Spleen (tissue), 11 donors: ENCODE measurements around the gene CCDC88C. TPM values are rescaled to one million over a fixed set of nuclear protein-coding genes. Genes with fewer than 3 reads are reported as not detected.
A peak's percentile ranks its signal among the peaks of the same experiment; 100 is the strongest.

Source experiments
- DNase-seq: peaks from one replicate; pipeline ENCODE4 v3.0.0-alpha.2; 2020
- H3K27ac ChIP-seq, 8 donors: fragments of 200-600 bp; sonication (generic) in 7 of 8; 1 replicate in 4 of 8; 2 replicates in 4 of 8; pipeline versions ENCODE4 v1.5.0 to v1.8.0; 2016 to 2021; ENCODE audit warnings: inconsistent platforms in 4 of 8, mild to moderate bottlenecking in 4 of 8, moderate library complexity in 1 of 8
- H3K27me3 ChIP-seq, 7 donors: fragments of 200-600 bp; sonication (generic) in 6 of 7; replicated peaks in 1 of 7; 1 replicate in 4 of 7; 2 replicates in 3 of 7; pipeline versions ENCODE4 v1.5.0 to v1.8.0; 2016 to 2021; ENCODE audit warnings: inconsistent platforms in 3 of 7, mild to moderate bottlenecking in 1 of 7
- H3K36me3 ChIP-seq, 6 donors: fragments of 200-600 bp; sonication (generic) in 5 of 6; 1 replicate in 4 of 6; 2 replicates in 2 of 6; pipeline versions ENCODE4 v1.5.0 to v1.8.0; 2016 to 2021; ENCODE audit warnings: inconsistent platforms in 2 of 6
- H3K4me1 ChIP-seq, 6 donors: fragments of 200-600 bp; sonication (generic) in 5 of 6; 1 replicate in 3 of 6; 2 replicates in 3 of 6; pipeline versions ENCODE4 v1.5.0 to v1.8.0; 2016 to 2021; ENCODE audit warnings: inconsistent platforms in 3 of 6
- H3K4me3 ChIP-seq, 8 donors: fragments of 200-600 bp; sonication (generic) in 7 of 8; 1 replicate in 4 of 8; 2 replicates in 4 of 8; pipeline versions ENCODE4 v1.5.0 to v1.8.0; 2016 to 2021; ENCODE audit warnings: inconsistent platforms in 4 of 8, mild to moderate bottlenecking in 4 of 8, moderate library complexity in 2 of 8
- H3K9me3 ChIP-seq, 8 donors: fragments of 200-600 bp; sonication (generic) in 7 of 8; 1 replicate in 4 of 8; 2 replicates in 4 of 8; pipeline versions ENCODE4 v1.5.0 to v1.8.0; 2016 to 2021; ENCODE audit warnings: inconsistent platforms in 4 of 8
- CTCF ChIP-seq, 11 experiments: fragments of 200-600 bp in 7 of 11; fragments of 450-650 bp in 4 of 11; sonication (generic) in 4 of 11; IDR thresholded peaks in 8 of 11; conservative IDR thresholded peaks in 3 of 11; 1 replicate in 7 of 11; 2 replicates in 4 of 11; pipeline versions ENCODE4 v1.4.0 to v1.8.0; 2016 to 2021; ENCODE audit warnings: antibody characterized with exemption in 11 of 11, inconsistent platforms in 4 of 11, mild to moderate bottlenecking in 1 of 11
- POLR2A ChIP-seq, 3 donors: fragments of 450-650 bp; IDR thresholded peaks; one replicate each; pipeline ENCODE4 v1.5.1; 2017; ENCODE audit warnings: antibody characterized with exemption in 3 of 3, mild to moderate bottlenecking in 1 of 3
- POLR2AphosphoS5 ChIP-seq, 3 donors: sonication (generic); formaldehyde crosslinking; IDR thresholded peaks; one replicate each; pipeline ENCODE4 v1.5.1; 2017; ENCODE audit warnings: antibody characterized with exemption in 3 of 3
- WGBS, 5 donors: extraction: QIAGEN DNeasy Blood & Tissue Kit in 3 of 5; methylation state at CpG; one replicate each; pipeline versions ENCODE4 v1.1.5 to v1.1.7; 2013 to 2018; 5-methylcytosine and 5-hydroxymethylcytosine counted together
- intact Hi-C: fragments of 100-400 bp; cut with DNase I; formaldehyde crosslinking; loops from one replicate; pipeline ENCODE4 v1.15.0; 2023; ENCODE audit warnings: low total_unique reads
- polyA plus RNA-seq, 3 donors: library from polyadenylated mRNA; stranded (reverse); fragments of 200-250 nt; gene quantifications; one replicate each; pipeline ENCODE4 v1.2.1, GENCODE V29; 2013
- total RNA-seq, 7 donors: library from RNA; depleted of rRNA in 3 of 7; stranded (reverse); fragments of >200 nt in 3 of 7; fragmentation: NEBNext Ultra II Directional in 4 of 7; extraction: Animal tissue kit (Norgen Biotek cat#: 25700) in 4 of 7; gene quantifications; one replicate each; pipeline versions ENCODE4 v1.1.0 to v1.2.1, GENCODE V29; 2016 to 2021
- donor health status: healthy with polysubstance abuse.
- donor health status: DM: no; HTN: no; CAD: no; lungs with moderate emphysema.
- donor health status: DM: no; HTN: no; CAD: no.
- donor health status: Bipolar disorder and iron deficiency.
- donor health status: healthy.
- donor health status: DM: no; HTN: no; CAD: no.
- donor health status: DM: yes; HTN: yes; CAD: no.

The CCDC88C gene
- total and polyA plus RNA-seq, 10 donors, result 23.2 to 136 (median 101) TPM

GRCh38 chr14:91238661-91239060, 179.0 kb downstream of the CCDC88C start:
- peak overlapping the region in 1 of 8 donors; percentile 31 for H3K27ac ChIP-seq
- no peak overlapping the region for H3K4me3 ChIP-seq
- intact Hi-C loops, result no loop called here
- no peaks in the 10 kb centered on the region for H3K9me3 ChIP-seq
- H3K27me3 ChIP-seq, result no peaks in the 10 kb centered on the region
- peaks cover 0 to 14% (median 0%) of the 10 kb centered on the region in 6 donors for H3K36me3 ChIP-seq
- H3K4me1 ChIP-seq, result peaks cover 13 to 63% (median 33%) of the 10 kb centered on the region in 6 donors
- DNase-seq, result no peak
- no peak for TF ChIP-seq POLR2AphosphoS5 (IDR thresholded peaks at IDR 0.05)
- no peak for TF ChIP-seq CTCF (IDR thresholded peaks at IDR 0.05 in 8 of 11, conservative IDR thresholded peaks at IDR 0.05 in 3 of 11)
- no peak for TF ChIP-seq POLR2A (IDR thresholded peaks at IDR 0.05)
- WGBS, 5 donors, result 73 to 79% (median 75%) methylated on average over 8 of the region's 8 CpGs

GRCh38 chr14:91238085-91238484, 179.5 kb downstream of the CCDC88C start:
- H3K9me3 ChIP-seq, result no peaks in the 10 kb centered on the region
- no peak for DNase-seq
- intact Hi-C loops, result no loop called here
- no peak overlapping the region for H3K27ac ChIP-seq
- peaks cover 7 to 63% (median 29%) of the 10 kb centered on the region in 6 donors for H3K4me1 ChIP-seq
- no peak for TF ChIP-seq POLR2A (IDR thresholded peaks at IDR 0.05)
- no peak for TF ChIP-seq CTCF (IDR thresholded peaks at IDR 0.05 in 8 of 11, conservative IDR thresholded peaks at IDR 0.05 in 3 of 11)
- no peak for TF ChIP-seq POLR2AphosphoS5 (IDR thresholded peaks at IDR 0.05)
- H3K4me3 ChIP-seq, result no peak overlapping the region
- peaks cover 0 to 16% (median 0%) of the 10 kb centered on the region in 6 donors for H3K36me3 ChIP-seq
- WGBS, 5 donors, result 64 to 76% (median 66%) methylated on average over 4 of the region's 4 CpGs
- H3K27me3 ChIP-seq, result no peaks in the 10 kb centered on the region

DNA sequence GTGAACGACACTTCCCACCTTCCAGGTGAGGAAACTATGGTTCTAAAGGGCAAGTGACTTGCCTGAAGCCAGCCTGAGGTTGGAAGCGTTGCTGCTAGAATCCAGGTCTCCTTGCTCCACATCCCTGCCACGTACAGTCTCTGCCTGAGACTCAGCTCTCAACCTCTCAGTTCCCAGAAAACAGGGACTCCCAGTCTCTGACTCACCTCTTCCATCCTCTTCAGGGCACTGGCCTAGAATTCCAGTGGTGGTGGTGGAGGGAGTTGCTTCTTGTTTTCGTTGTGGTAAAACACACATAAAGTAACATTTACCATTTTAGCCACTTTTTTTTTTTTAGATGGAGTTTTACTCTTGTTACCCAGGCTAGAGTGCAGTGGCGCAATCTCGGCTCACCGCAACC, 180.4 kb downstream of the CCDC88C start:
- no peaks in the 10 kb centered on the region for H3K9me3 ChIP-seq
- intact Hi-C loops, result no loop called here
- TF ChIP-seq POLR2AphosphoS5 (IDR thresholded peaks at IDR 0.05), result no peak
- TF ChIP-seq CTCF (IDR thresholded peaks at IDR 0.05 in 8 of 11, conservative IDR thresholded peaks at IDR 0.05 in 3 of 11), result no peak
- TF ChIP-seq POLR2A (IDR thresholded peaks at IDR 0.05), result no peak
- WGBS, 5 donors, result 87 to 96% (median 91%) methylated on average over 7 of the region's 7 CpGs
- H3K27ac ChIP-seq, result no peak overlapping the region
- peaks cover 7 to 63% (median 29%) of the 10 kb centered on the region in 6 donors for H3K4me1 ChIP-seq
- no peak for DNase-seq
- H3K36me3 ChIP-seq, result peaks cover 0 to 16% (median 0%) of the 10 kb centered on the region in 6 donors
- H3K4me3 ChIP-seq, result no peak overlapping the region
- no peaks in the 10 kb centered on the region for H3K27me3 ChIP-seq

DNA sequence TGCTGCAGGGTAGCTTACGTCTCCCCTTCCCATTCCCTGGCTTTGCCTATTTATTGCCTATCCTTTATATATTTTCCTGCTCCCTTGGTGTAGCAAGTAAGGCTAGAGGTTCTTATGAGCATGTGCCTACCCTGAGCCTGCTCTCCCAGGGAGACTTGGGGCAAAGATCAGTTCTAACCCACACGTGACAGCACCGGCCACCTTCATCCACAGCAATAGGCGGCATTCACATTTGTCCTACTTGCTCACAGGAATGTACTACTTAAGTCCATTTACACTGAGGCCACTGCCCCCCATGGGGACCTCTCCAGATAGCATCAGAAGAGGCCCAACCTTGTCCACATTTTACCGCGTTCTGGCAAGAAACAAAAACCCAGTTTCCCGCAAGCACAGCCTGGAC, 181.8 kb downstream of the CCDC88C start:
- no peak for DNase-seq
- WGBS, 5 donors, result 91 to 95% (median 93%) methylated on average over 7 of the region's 7 CpGs

More for the DNA sequence above, 181.8 kb downstream of the CCDC88C start:
- no peaks in the 10 kb centered on the region for H3K27me3 ChIP-seq
- H3K9me3 ChIP-seq, result peaks cover 0 to 5% (median 0%) of the 10 kb centered on the region in 8 donors
- peaks cover 0 to 25% (median 0%) of the 10 kb centered on the region in 6 donors for H3K36me3 ChIP-seq
- TF ChIP-seq POLR2AphosphoS5 (IDR thresholded peaks at IDR 0.05) (no peak), CTCF (IDR thresholded peaks at IDR 0.05 in 8 of 11, conservative IDR thresholded peaks at IDR 0.05 in 3 of 11) (no peak), POLR2A (IDR thresholded peaks at IDR 0.05) (no peak)
- intact Hi-C loops, result no loop called here
- no peak overlapping the region for H3K4me3 ChIP-seq
- no peak overlapping the region for H3K27ac ChIP-seq
- H3K4me1 ChIP-seq, result peaks cover 5 to 63% (median 29%) of the 10 kb centered on the region in 6 donors
